HFF-Myc (cell line): ENCODE results near the gene PTPRN2.
"Not testable (repeated sequence)": the region's sequence is repeated elsewhere in the genome, so short reads cannot be mapped to it uniquely, and the experiment has no call there.

Source experiments
- DNase-seq: peaks from one replicate; pipeline ENCODE4 v3.0.0-alpha.2; 2011; ENCODE audit warnings: low read depth; ENCODE audit errors: extremely low read depth
- H3K4me3 ChIP-seq: replicated peaks from 2 replicates; pipeline ENCODE4 v1.5.1; 2011; ENCODE audit warnings: low read depth, mild to moderate bottlenecking, control low read depth, low read length
- CTCF ChIP-seq: IDR thresholded peaks from 2 replicates; pipeline ENCODE4 v1.5.1; 2012; ENCODE audit warnings: mild to moderate bottlenecking, low read depth, low read length, control low read depth; ENCODE audit errors: missing control alignments

PTPRN2 gene

GRCh38 chr7:157495594-157495993, 1092.0 kb downstream of the PTPRN2 start:
- DNase-seq = no peak
- no peak overlapping the region for H3K4me3 ChIP-seq
- TF ChIP-seq CTCF = no peak

GRCh38 chr7:157495177-157495553, 1092.5 kb downstream of the PTPRN2 start:
- no peak for DNase-seq
- H3K4me3 ChIP-seq = no peak overlapping the region
- no peak for TF ChIP-seq CTCF

- TF ChIP-seq CTCF = no peak
- H3K4me3 ChIP-seq = no peak overlapping the region
- DNase-seq = no peak
Measured at GRCh38 chr7:157494506-157495176, 1093.0 kb downstream of the PTPRN2 start.

GRCh38 chr7:157493776-157494175, 1093.8 kb downstream of the PTPRN2 start:
- H3K4me3 ChIP-seq = no peak overlapping the region
- no peak for DNase-seq
- no peak for TF ChIP-seq CTCF

GRCh38 chr7:157493017-157493416, 1094.6 kb downstream of the PTPRN2 start:
- DNase-seq = no peak
- TF ChIP-seq CTCF = no peak
- no peak overlapping the region for H3K4me3 ChIP-seq

GRCh38 chr7:157490465-157490912, 1097.1 kb downstream of the PTPRN2 start:
- DNase-seq = no peak
- no peak for TF ChIP-seq CTCF
- no peak overlapping the region for H3K4me3 ChIP-seq

GRCh38 chr7:157489870-157490269, 1097.8 kb downstream of the PTPRN2 start:
- not testable (repeated sequence) for DNase-seq, H3K4me3 ChIP-seq
